ENCODE results near the gene CASZ1.

Gene CASZ1

DNA sequence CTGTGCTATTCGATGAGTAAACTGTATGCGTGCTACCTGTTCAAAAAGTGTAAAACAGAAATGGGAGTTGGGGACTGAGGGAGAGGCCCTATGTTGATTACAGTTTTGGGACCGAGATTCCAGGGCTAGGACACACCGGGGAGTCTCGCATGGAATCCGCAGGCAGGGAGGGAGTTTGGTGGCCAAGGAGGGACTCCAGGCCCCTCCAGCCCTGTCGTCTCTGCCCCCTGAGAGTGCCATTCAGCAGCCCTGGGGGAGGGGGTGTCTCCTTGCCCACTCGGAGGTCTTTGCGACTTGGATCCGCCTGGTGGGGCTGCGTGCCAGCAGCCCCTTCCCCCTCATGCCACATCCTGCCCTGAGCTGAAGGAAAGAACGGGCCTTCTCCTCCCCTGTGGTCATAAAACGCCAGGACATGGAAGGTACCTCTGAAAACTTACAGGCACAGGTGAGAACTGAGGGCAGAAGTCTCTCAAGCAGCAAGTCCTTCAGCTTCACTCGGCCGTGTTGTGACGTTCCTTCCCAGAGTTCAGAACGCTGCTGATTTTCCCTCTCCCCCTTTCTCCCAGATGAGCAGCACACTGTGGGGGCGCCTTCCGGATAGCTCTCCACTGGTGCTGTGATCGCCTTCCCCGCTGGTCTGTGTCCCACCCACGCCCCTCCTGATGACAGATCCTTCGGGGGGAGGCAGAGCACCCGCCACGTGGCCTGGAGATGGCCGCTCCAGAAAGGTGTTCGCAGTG, 180.3 kb downstream of the CASZ1 start:
- FAIRE-seq = no peak

DNA sequence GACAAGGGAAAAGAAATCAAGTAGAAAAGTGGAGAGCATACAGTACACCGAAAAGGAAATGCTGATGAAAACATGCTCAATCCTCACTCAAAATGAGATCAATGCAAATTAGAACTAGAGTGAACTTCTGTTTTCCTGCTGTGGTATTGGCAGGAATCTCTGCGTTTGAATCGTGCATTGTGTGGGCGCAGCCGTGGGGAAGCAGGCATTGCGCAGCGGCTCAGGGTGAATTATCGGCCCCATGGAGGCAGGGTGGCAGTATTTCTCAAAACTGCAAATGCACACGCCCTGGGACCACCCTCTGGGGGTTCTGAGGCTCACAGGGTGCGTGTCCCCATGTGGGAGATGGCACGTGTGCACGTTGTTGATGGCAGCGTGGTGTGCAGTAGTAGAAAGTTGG, 181.1 kb downstream of the CASZ1 start:
- no peak for FAIRE-seq

- FAIRE-seq = no peak
Measured at GRCh38 chr1:10614377-10615225, 181.8 kb downstream of the CASZ1 start.

DNA sequence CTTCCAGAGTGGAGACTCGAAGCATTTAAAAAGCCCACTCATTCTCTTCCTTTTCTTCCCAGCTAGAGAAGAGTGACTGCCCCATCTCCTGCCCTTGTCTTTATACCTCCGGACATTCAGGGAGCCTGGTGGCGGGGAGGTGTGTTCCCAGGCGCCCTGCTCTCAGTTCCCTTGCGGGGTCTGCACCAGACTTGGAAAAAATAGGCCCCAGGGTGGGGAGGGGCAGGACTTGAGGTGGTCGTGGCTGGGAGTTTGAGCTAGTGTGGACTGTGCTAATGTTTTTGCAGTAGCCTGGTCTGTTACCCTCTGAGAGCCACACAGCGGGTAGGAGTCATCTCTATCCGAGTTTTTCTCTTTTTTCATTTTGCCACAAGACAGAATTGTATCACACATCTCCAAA, 182.6 kb downstream of the CASZ1 start:
- no peak for FAIRE-seq

DNA sequence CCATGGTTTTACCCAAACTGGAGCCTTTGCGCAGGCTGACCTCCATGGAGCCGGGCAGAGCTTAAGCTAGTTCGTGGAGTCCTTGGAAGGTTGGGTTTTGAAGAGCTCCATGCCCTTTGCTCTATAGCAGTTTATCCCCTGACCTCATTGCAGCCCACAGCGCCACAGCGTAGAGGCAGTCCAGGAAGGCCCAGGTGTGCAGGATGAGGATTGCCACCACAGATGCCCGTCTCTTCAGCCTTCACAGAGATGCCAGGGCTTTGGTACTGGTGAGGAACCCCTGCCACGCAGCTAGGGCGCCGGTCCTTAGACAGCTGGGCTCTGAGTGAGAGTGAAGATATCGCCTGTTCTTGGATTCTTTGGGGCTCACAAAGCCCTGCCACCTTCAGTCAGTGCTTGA, 183.1 kb downstream of the CASZ1 start:
- FAIRE-seq = no peak

GRCh38 chr1:10612436-10613160, 183.8 kb downstream of the CASZ1 start:
- FAIRE-seq = no peak

GRCh38 chr1:10610901-10611600, 185.4 kb downstream of the CASZ1 start:
- no peak for FAIRE-seq

DNA sequence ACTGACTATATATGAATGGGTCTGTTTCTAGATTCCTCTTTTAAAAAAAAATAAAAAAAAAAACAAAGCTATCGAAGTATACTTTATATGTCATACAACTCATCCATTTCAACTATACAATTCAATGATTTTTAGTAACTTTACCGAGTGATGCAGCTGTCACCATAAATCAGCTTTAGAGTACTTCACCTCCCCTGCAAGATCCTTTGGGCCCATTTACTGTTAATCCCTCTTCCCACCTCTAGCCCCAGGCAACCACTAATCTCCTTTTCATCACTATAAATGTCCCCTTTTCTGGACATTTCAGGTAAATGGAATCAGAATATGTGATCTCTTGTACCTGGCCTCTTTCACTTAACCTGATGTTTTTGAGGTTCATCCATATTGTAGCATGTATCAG, 187.8 kb downstream of the CASZ1 start:
- FAIRE-seq = no peak

DNA sequence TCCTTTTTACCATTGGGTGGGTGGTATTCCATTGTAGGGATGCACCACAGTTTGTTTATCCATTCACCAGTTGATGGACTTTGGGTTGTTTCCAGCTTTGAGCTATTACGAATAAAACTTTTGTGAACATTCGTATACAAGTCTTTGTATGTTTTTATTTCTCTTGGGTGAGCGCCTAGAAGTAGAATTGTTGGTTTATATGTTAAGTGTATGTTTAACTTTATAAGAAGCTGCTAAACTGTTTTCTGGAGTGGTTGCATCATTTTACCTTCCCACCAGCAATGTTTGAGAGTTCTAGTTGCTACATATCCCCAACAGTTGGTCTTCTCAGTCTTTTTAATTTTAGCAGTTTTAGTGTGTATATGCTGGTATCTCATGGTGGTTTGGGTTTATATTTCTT, 189.2 kb downstream of the CASZ1 start:
- no peak for FAIRE-seq

- no peak for FAIRE-seq
Measured at GRCh38 chr1:10606064-10606463, 190.4 kb downstream of the CASZ1 start.

DNA sequence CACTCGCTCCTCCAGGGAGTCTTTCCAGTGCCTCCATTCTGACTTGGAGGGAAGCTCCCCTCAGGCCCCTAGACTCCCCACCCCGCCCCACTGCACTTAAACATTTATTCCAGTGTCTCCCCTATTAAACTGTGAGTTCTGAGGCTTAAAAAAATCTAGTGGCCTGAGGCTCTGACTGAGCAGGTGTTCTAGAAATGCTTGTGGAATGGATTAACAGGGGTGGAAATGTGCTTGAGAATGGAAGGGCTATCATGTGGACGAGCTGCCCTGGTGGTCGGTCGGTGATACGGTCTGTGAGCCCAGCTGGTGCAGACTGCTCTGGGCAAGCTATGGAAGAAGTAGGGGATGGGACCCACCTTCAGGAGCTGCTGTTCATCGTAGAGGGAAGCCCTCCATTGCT, 191.5 kb downstream of the CASZ1 start:
- no peak for FAIRE-seq

DNA sequence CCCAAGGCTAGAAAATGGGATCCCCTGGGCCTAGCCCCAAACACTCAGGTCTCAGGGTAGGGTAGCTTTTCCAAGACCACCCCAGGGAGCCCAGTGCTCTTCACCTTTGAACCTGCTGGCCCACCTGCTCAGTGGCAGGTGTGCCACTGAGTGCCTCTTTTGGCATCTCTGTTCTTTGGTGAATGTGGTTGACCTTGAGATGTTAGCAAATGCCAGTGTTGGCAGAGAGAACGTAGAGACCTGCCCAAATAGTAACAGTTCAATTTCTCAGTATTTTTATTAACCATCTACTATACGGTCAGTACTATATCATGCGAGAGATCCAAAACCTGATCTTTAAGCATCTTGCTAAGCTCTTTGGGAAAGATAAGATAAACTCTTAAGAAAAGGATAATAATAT, 193.5 kb downstream of the CASZ1 start:
- FAIRE-seq = no peak

DNA sequence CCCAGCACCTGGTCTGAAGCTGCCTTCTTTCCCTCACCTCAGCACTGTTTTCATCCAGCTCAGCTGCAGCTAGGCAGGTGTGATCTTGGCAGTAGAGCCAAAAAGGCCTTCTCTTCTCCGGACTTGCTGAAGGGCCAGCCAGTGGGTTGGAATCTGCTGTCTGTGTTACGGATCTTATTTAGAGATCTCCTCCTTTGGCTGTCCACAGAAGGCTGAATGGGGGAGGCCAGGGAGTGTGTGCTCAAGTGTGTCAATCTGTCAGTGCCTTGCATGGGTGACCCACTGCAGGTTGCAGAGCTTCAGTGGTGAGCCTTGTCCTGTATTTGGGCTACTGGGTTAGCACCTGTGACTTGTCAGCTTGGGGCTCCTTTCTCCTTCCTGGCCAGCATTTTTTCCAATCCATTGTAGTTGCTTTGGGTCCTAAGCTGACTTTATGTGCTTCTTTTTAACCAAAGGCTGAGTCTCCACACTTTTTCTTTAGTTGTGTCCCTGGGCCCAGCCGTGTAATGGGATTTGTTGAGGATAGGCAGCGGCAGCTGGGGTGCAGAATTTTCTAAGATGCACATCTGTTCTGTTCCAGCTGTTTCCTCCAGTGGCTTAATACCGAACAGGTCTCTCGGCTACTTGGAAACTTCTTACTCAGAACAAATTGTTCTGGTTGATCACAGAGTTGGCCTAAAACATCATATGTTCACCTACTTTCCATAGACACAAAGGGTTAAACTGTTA, 194.9 kb downstream of the CASZ1 start:
- FAIRE-seq = no peak

GRCh38 chr1:10599194-10599861, 197.1 kb downstream of the CASZ1 start:
- FAIRE-seq = no peak

DNA sequence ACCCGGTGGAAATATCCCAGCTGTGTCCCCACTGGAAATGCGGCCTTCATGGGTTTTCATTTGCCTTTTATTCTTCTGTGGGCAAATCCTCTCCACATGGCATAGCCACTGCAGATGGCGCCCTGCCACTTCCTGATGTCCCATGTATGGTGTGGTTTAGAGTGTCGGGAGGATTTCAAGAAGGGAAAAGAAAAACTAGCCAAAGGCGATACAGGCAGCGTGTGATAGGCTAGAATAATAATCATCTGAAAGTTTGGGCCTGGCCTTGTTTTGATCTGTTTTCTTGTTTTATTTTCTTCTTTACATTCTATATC, 198.1 kb downstream of the CASZ1 start:
- no peak for FAIRE-seq

- FAIRE-seq = no peak
Measured at GRCh38 chr1:10597492-10598388, 198.7 kb downstream of the CASZ1 start.

DNA sequence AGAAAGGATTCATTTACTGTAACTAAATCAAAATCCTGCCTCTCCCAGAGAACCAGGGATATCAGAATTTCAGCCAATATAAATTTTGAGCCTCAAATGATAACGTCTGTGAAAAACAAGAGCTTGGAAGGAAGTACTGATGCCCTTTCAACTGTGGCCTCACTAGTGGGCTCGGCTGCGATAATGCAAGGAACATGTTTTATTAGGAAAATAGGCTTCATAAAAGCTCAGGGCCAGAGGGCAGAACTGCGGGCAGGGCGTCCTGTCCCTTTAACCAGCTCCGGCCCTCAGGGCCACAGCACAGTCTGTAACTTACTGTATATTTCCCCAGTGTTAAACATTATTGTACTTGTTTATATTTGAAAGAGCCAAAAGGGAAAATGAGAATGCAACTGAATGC, 199.7 kb downstream of the CASZ1 start:
- no peak for FAIRE-seq

- FAIRE-seq = no peak
Measured at GRCh38 chr1:10594595-10595223, 201.7 kb downstream of the CASZ1 start.

DNA sequence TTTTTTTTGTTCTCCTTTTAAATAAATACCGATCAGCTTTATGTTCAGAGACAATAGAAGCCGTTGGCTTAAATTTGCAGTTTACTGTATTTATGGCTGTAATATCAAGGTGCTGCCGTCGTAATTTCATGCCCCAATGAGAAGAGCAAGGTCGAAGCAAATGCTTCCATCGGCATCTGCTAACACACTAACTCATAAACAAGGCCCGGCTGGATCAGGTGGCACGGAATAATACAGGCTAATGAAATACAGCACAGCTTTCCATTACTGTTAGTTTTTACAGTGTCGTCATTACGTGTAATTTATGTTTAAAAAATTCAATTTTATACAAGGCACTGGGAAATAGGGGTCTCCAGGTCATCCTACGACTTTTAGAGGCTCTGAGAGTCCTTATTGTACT, 202.7 kb downstream of the CASZ1 start:
- no peak for FAIRE-seq

DNA sequence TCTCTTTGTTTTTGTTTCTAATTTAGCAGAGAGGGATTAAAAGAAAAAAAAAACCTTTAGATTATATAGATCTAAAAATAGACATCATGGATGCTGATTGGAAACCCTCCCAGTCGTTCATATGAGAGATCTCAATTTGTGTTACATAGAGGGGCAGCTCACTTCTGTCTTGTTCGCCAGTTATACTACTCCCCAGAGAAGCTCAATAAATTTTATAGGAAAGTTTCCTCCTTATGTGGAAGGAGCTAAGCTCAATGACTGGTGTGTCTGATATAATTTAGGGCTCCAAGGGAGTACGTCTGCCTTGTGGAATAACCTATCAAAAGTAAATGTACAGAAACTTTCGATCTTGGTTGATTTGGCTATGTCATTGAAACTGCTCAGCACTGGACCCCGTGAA, 204.1 kb downstream of the CASZ1 start:
- FAIRE-seq = no peak
